NCI-H128 (cell line): ENCODE measurements around the gene TMEM45A.
"Not testable (repeated sequence)": the region's sequence is repeated elsewhere in the genome, so short reads cannot be mapped to it uniquely, and the experiment has no call there.

ENCODE experiments used
- DNase-seq: peaks from one replicate; lab custom pipeline; 2025; ENCODE audit not compliant: unreplicated experiment; lab: John Stamatoyannopoulos, UW

The TMEM45A gene

DNA sequence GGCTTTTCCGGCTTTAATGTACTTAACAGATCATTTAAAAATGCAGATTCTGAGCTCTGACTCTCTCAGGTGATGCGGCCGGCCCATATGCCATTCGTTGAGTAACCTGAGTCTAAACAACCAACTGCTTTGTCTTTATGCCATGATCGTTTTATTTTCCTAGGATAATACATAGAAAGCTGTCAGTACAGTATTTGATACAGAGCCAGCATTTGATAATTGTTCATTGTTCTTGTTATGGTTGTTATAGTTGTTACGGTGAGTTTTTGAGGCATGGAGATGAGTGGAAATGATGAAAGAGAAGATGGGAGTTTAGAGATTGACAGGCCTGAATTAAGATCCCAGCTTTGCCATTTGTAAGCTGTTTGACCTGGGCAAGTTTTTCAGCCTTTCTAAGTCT is 40.0 kb downstream of the TMEM45A start:
- no peak for DNase-seq

DNA sequence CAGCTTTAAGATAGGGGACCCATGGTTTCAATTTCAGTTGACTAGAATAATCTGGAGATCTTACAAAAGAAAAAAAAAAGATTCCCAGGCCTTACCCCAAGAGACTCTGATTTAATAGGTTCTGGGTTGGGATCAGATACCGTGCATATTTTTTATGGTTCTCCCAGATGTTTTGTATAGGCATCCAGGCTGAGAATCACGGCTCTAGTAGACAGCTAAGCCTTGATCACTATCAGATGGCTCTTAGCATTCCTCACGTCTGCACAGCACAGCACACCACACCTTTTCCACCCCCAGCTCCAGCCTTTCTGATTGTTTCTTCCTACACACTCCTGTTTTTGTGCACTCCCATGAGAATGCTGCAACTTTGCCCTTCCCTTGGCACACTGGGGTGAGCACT is 40.8 kb downstream of the TMEM45A start:
- no peak for DNase-seq

DNA sequence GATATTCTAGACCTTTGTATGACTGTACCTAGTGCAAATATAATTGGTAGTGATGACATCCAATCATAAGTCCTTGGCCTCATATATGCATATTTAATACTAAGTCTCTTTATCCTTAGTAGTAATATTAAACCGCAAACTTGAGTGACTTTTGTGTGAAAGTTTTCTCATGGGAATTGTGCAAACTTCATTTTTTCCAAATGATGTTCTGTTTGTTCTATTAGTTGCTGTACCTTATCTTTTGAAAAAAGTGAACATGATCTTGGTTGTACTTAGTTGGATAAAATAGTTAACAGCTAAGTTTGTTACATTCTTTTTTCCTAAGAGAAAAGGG is 43.2 kb downstream of the TMEM45A start:
- no peak for DNase-seq

DNA sequence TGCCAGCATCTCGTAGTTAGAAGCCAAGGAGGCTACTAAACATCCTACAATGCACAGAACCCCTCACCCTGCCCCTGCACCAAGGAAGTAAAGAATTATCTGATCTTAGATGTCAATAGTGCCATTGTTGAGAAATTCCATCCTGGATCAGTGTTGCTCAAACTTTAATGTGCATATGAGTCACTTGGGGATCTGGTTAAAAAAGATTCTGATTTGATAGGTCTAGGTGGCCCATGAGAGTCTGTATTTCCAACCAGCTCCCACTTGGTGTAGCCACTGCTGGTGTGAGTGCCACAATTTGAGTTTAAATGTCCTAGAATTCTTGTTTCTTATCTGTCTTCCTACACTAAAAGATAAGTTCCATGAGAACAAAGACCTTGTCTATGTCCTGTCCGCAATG is 43.7 kb downstream of the TMEM45A start:
- no peak for DNase-seq

DNA sequence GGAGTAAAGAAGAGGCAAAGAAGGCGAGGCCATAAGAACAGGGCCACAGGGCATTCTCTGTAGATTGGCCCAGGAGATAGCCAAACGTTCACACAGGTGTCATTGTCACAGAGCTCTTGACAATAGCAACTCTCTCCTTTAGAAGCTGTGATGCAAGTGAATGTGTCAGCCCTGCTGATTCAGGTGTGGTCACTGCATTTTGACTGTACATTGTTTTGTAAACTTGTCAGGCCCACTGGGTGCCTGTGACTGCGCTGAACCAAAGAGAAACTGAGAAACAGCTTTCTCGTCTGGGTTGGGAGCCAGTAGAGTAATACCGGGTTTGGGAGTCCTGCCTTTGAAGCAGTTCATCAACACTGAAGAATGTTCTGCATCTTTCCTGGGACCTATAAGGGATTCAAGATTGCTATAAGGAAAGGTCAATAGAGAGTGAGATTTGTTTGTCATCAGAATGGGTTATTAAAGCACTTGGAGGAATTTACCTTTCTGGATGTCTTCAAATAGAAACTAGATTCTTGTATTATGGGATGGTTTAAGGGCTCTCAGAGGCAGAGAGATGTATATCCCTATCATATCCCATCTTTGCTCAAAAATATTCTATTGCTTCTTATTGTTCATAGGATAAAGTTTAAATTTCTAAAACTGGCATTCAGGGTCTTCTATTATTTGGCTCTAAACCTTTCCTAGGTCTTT is 45.4 kb downstream of the TMEM45A start:
- DNase-seq = no peak

DNA sequence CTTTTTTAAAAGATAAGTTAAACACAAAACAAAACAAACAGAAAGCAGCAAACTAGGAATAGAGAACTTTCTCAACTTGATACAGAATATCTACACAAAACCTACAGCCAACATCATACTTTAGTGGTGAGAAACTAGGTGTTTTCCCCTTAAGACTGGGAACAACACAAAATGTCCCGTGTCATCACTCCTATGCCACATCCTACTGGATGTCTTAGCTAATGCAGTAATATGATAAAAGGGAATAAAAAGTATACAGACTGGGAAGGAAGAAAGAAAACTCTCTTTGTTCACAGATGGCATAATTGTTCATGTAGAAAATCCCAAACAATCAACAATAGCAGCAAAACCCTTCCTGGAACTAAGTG is 45.9 kb downstream of the TMEM45A start:
- no peak for DNase-seq

DNA sequence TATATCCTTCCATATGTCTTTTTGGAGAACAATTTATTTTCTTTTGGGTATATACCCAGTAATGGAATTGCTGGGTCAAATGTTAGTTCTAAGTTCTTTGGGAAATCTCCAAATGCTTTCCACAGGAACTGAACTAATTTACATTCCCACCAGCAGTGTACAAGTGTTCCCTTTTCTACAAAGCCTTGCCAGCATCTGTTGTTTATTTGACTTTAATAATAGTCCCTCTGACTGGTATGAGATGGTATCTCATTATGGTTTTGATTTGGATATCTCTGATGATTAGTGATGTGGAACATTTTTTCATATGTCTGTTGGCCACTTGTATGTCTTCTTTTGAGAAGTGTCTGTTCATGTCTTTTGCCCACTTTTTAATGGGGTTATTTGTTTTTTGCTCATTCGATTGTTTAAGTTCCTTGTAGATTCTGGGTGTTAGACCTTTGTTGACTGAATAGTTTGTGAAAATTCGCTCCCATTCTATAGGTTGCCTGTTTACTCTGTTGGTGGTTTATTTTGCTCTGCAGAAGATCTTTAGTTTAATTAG is 48.4 kb downstream of the TMEM45A start:
- DNase-seq = no peak

DNA sequence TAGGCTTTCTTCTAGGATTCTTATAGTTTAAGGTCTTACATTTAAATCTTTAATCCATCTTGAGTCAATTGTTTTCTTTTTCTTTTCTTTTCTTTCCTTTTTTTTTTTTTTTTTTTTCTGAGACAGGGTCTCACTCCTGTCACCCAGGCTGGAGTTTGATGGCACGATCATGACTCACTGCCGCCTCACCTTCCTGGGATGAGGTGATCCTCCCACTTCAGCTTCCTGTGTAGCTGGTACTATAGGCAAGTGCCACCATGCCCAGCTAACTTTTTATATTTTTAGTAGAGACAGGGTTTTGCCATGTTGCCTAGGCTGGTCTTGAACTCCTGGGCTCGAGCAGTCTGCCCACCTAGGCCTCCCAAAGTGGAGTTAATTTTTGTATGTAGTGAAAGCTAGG is 49.0 kb downstream of the TMEM45A start:
- not testable (repeated sequence) for DNase-seq

DNA sequence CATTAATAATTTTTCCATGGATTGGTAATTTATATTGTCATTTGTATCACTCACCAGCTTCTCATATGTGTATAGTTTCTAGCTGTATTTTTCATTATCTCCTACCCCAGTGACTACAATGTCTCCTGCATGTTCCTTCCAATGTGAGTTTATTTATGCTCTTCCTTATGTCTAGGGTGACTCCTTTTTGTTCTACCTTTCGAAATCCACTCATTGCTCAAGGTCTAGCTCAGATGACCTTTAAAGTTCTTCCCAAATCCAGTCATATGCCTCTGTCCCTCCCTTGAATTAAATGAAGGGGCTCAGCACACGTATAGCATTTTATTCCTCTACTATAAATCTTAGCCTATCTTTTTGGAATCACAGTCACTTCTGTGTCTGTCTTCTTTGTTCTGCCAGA is 53.0 kb downstream of the TMEM45A start:
- DNase-seq = no peak

DNA sequence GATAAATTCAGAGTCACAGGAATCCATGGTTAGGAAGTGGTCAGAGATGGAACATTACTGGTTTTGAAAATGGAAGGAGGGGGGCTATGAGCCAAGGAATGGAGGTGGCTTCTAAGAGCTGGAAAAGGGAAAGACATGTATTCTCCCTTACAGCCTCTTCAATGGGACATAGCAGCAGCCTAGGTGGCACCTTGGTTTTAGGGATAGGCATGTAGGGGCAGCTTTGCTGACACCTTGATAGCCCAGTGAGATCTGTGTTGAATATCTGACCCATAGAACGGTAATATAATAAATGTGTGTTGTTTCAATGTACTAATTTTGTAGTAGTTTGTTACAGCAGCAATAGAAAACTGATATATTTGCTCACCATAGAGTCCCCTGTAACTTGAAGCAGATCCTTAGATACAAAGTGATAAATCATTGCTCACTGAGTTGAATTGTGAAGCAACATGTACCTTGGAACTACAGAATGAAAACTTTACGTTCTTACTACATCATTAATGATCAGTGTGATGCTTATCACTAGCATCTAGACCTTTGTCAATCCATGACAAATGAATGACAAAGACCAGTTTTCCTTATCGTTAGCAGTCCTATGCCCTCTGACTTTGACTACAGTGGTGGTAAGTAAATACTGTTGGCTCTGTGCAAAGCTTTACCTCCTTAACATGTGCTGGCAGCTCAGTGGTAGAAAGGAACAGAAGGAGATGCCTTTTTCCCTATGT is 53.8 kb downstream of the TMEM45A start:
- DNase-seq = no peak

DNA sequence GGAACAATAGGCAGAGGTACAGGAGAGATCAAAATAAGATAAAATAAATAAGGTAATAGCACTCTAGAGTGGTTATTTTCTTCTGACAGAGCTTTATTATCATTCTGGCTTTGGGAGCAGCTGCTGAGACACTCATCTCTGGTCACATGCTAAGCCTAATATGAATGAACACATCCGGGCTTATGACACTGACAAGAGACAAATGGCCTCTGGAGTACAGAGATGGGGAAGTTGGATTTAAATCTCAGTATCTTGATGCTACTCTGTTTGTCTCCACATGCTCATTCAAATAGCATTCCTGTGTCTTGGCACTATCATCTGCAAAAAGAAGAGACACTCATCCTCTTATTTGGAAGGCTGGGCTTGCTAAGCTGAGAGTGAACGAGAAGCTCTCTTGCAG is 55.6 kb downstream of the TMEM45A start:
- DNase-seq = no peak

DNA sequence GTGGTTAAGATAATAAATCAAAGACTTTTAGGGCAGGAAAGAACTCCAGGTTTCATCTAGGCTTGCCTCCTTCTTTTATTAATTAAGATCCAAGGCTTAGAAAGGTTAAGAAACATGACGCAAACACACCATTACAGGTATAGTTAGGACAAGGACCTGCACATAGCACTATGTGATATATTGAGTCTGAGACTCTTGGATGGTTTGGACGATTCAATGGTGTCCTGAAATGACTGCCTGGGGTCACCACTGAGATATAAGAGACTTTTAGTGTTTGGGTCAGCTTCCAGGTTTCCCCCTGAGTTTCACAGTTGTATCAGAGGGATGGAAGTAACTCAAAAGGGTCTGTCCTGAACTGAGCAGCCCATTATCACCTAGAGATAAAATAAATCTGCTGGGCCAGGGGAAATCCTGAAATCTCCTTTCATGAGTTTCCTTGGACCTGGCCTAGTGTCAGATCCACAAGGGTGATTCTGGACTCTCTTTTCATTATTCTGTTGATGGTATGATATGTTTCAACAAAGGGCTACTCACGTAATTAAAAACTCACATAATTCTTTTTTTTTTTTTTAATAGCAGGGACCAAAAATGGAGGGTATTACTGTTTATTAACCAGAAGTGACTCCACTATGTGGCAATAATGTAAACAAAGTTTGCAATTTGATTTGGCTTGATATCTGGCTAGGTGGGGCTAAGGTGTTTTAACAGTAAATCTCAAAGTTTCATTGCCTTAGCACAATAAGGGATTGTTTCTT is 61.4 kb downstream of the TMEM45A start:
- DNase-seq = no peak

DNA sequence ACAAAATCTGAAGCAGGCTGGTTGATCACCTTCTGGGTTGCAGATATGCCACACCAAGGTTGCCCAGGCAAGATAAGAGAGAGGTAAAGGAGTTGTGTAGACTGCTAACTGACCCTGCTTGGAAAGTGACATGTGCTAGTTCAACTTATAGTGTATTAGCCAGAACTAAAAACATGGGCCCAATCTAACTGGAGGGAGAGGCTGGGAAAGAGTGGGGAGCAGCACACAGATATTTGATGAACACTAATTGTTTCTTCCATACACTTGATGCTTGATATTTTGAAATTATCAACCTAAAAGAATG is 61.9 kb downstream of the TMEM45A start:
- DNase-seq = no peak

DNA sequence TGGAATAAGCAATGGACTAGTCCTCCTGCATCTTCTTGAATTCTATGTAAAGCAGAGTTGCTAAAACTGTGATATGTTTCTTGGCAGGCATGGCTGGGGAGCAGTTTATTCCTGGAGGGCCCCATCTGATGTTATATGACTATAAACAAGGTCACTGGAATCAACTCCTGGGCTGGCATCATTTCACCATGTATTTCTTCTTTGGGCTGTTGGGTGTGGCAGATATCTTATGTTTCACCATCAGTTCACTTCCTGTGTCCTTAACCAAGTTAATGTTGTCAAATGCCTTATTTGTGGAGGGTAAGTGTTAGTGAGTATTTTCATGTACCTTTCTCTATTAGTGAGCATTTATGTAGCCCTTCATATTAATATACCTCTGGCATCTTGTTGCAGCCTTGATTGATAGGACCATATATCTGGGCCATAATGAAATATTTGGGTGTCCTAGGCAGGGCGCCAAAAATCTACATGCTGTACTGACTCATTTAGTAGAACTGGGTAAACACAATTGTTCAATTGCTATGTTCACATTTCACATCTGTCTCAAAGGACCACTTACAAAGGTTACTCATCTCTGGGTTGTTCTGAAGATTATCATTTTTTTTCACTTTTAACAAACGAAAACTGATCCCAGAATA is 64.4 kb downstream of the TMEM45A start:
- no peak for DNase-seq

DNA sequence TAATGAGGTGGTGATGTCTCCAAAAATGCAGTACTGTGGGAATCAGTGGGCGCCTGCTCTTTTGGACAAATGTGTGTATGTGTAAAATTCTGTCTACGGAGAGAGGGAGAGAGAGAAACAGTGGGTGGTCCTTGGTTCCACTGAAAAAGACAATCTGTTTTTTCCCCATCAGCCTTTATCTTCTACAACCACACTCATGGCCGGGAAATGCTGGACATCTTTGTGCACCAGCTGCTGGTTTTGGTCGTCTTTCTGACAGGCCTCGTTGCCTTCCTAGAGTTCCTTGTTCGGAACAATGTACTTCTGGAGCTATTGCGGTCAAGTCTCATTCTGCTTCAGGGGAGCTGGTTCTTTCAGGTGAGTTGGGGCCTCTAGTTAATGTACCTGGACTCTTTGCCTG is 65.8 kb downstream of the TMEM45A start:
- no peak for DNase-seq

DNA sequence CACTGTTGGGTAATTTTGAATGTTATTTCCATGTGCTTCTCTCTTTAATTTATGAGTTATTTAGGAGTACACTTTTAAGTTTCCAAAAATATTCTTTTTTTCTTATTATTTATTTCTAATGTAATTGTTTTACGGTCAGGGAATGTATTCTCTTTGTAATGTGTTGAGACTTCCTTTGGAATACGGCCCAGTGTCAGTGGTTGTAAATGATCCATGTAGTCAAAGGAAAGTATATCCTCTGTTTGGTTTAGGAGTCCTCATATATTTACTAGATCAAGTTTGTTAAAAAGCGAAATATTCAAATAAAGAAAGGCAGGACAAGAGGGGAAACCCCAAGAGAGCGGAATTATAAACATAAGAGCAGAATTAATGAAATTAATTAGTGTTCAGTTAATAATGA is 68.0 kb downstream of the TMEM45A start:
- DNase-seq = no peak

DNA sequence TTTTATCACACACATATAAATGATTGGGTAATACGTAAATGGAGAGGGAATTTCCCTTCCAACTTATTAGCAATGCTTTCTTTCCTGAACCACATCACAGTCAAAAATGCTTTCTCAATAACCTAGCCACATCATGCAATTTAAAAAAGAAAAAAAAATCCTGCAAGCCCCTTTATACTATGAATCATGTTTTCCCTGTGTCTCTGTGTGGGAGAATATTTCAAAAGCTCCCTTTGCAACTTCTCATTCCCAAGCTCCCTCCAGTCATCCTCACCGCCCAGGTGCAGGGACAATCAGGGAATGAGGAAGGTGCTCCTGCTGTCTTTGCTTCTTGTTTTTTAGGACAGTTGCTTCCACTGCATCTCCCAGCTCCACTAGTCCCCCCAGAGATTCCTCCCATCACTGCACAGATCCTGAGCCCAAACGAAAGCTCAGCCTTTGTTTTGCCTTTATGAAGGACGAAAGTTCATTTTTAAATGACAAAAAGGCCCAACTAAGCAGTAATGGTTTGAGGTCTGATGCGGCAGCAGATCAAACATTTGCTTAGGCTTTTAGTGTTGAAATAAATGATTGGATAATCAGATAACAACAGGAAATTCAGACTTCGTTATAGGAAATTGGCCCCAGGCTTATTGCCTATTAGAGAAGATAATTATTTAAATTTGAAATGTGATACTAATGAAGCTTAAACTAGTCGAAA is 69.2 kb downstream of the TMEM45A start:
- DNase-seq = no peak

DNA sequence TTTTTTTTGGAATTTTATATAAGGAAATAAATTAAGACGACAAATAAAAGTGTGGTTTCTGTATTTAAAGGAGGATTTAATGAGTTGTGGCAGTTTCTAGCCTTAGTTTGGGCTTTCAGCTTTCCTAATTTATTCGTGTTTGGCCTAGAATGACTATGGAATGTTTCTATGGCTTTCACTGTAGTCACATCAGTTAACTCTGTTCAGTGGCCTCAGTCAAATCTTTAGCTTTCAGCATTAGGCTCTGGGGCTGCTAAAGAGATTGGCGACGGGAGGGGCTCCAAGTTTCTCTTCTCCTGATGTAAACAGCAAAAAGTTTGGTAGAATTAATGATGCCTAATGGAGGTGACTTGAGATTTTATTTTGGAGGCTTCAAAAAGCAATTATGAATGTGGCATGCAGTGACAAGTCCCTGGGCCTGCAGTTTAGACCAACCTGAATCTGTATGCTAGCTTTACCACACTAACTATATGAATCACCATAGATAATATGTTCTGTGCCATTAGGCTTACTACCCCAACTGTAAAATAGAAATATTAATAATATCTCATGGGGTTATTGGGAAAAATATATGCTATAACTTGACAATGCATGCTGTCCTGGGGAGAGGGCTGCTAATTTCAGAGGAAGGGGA is 69.9 kb downstream of the TMEM45A start:
- no peak for DNase-seq

DNA sequence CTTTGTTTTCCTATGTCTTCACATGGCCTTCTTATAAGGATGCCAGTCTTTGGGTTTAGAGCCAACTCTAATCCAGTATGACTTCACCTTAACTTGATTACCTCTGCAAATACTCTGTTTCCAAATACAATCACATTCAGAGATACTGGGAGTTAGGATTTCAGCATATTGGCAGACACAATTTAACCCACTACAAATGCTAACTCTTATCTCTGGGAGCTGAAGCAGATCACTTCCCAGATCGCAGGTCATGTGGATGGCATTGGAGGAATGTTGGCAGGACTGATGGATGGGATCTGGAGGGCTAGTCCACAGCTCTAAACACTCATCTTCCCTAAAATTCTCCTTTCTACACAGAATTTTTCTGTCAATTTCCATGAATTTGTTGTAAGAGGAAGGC is 70.8 kb downstream of the TMEM45A start:
- DNase-seq = no peak

DNA sequence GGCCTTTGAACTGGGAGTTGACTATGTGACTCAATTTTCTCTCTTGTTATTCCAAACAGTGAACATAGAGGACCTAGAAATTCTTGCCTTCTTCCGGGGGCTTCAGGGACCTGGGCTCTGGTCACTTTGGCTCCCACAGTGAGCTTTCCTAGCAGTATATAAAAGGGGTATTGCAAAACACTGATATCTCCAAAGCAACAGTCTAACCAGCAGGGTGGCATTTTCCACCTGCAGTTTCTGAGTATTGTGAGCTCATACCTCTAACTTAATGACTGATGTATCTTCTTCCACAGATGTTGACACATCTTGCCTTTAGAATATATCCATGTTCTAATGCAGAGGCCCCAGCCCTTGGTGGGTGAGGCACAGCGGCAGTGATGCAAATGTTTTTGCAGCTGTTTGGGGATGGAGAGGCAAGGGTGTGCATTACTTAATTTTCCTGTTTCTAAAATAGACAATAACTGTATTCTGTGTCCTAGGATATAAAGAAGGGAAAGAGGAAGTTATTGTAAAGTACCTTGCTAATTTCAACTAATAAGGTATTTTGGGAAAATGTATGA is 71.3 kb downstream of the TMEM45A start:
- no peak for DNase-seq
